Calu3 (cell line): ENCODE data around the gene KCNH5. TPM values are rescaled to one million over a fixed set of nuclear protein-coding genes. Genes with fewer than 3 reads are reported as not detected.

Source experiments
- BruUV-seq: library from RNA; stranded (reverse); fragments of 400-500 nt; replicated peaks from 2 replicates; lab custom pipeline; 2021; lab: Mats Ljungman, UMichigan
- CTCF ChIA-PET: fragments of 300-600 bp; sonication (Branson Sonifier 250); formaldehyde crosslinking; loops from one replicate; lab custom pipeline; 2022; ENCODE audit warnings: antibody characterized with exemption; lab: Charles Lee
- DNase-seq: peaks from one replicate; pipeline ENCODE4 v3.0.0; 2022
- H3K27ac Mint-ChIP-seq: one replicate; pipeline ENCODE4 v1.8.0; 2022; ENCODE audit warnings: mixed read lengths; ENCODE audit not compliant: unreplicated experiment
- H3K27me3 Mint-ChIP-seq: one replicate; pipeline ENCODE4 v1.8.0; 2022; ENCODE audit warnings: mixed read lengths; ENCODE audit not compliant: unreplicated experiment
- H3K36me3 Mint-ChIP-seq: one replicate; pipeline ENCODE4 v1.8.0; 2022; ENCODE audit warnings: mild to moderate bottlenecking, moderate library complexity, mixed read lengths; ENCODE audit not compliant: insufficient read depth, unreplicated experiment
- H3K4me1 Mint-ChIP-seq: one replicate; pipeline ENCODE4 v1.8.0; 2022; ENCODE audit warnings: mild to moderate bottlenecking, low read depth, mixed read lengths; ENCODE audit not compliant: unreplicated experiment
- H3K4me3 Mint-ChIP-seq: one replicate; pipeline ENCODE4 v1.8.0; 2022; ENCODE audit warnings: mild to moderate bottlenecking, low read depth, moderate library complexity, mixed read lengths; ENCODE audit not compliant: unreplicated experiment
- H3K9me3 Mint-ChIP-seq: one replicate; pipeline ENCODE4 v1.8.0; 2022; ENCODE audit warnings: low read depth, mixed read lengths; ENCODE audit not compliant: unreplicated experiment
- CTCF ChIP-seq: fragments of 200-600 bp; IDR thresholded peaks from one replicate; pipeline ENCODE4 v1.8.0; 2022; ENCODE audit warnings: antibody characterized with exemption; ENCODE audit not compliant: unreplicated experiment
- intact Hi-C: fragments of 100-400 bp; cut with micrococcal nuclease; formaldehyde crosslinking; loops from one replicate; pipeline ENCODE4 v1.10.0; 2022; ENCODE audit not compliant: unreplicated experiment
- total RNA-seq: library from RNA; stranded (reverse); gene quantifications from 2 replicates; pipeline ENCODE4 v1.2.3, GENCODE V29; 2022

The KCNH5 gene
- total RNA-seq, 1 experiment from 2014 or later, result not detected

GRCh38 chr14:62943202-62943601 lies 102.1 kb downstream of the KCNH5 start:
- Mint-ChIP-seq H3K4me1 (no peaks in the 10 kb centered on the region), H3K9me3 (no peaks in the 10 kb centered on the region), H3K27ac (no peak overlapping the region), H3K4me3 (no peak overlapping the region), H3K36me3 (no peaks in the 10 kb centered on the region), H3K27me3 (no peaks in the 10 kb centered on the region)
- TF ChIP-seq CTCF, result no peak
- no peak for DNase-seq
- intact Hi-C loops, result no loop called here
- no TSS peak for BruUV-seq
- CTCF ChIA-PET, result no interaction called here

- H3K36me3 Mint-ChIP-seq, result no peaks in the 10 kb centered on the region
- no peak for DNase-seq
- H3K4me1 Mint-ChIP-seq, result no peaks in the 10 kb centered on the region
- H3K27ac Mint-ChIP-seq, result no peak overlapping the region
- no peak overlapping the region for H3K4me3 Mint-ChIP-seq
- no peak for TF ChIP-seq CTCF
- H3K27me3 Mint-ChIP-seq, result no peaks in the 10 kb centered on the region
- intact Hi-C loops, result no loop called here
- no TSS peak for BruUV-seq
- H3K9me3 Mint-ChIP-seq, result no peaks in the 10 kb centered on the region
- CTCF ChIA-PET, result no interaction called here
These were observed 105.3 kb downstream of the KCNH5 start for GRCh38 chr14:62939970-62940369.

- no peaks in the 10 kb centered on the region for H3K27me3 Mint-ChIP-seq
- H3K27ac Mint-ChIP-seq, result no peak overlapping the region
- H3K9me3 Mint-ChIP-seq, result no peaks in the 10 kb centered on the region
- DNase-seq, result no peak
- no TSS peak for BruUV-seq
- H3K36me3 Mint-ChIP-seq, result no peaks in the 10 kb centered on the region
- no peak overlapping the region for H3K4me3 Mint-ChIP-seq
- CTCF ChIA-PET, result interaction anchor here (0.6 kb wide), 1 partner anchor 664 kb away, joined by 3 read pairs; no protein-coding TSS in a partner anchor
- no peaks in the 10 kb centered on the region for H3K4me1 Mint-ChIP-seq
- intact Hi-C loops, result no loop called here
- TF ChIP-seq CTCF, result no peak
These were observed 106.5 kb downstream of the KCNH5 start for GRCh38 chr14:62938778-62939177.

- Mint-ChIP-seq H3K9me3 (no peaks in the 10 kb centered on the region), H3K4me1 (no peaks in the 10 kb centered on the region), H3K36me3 (no peaks in the 10 kb centered on the region), H3K27me3 (peaks cover 3% of the 10 kb centered on the region), H3K27ac (no peak overlapping the region), H3K4me3 (no peak overlapping the region)
- TF ChIP-seq CTCF, result no peak
- DNase-seq, result no peak
- CTCF ChIA-PET, result no interaction called here
- intact Hi-C loops, result no loop called here
- BruUV-seq, result no TSS peak
These were observed 110.8 kb downstream of the KCNH5 start for GRCh38 chr14:62934439-62934838.
